Breast epithelium (tissue), 4 donors: ENCODE measurements around the gene THAP10. TPM values are rescaled to one million over a fixed set of nuclear protein-coding genes. Genes with fewer than 3 reads are reported as not detected.

ENCODE experiments used
- DNase-seq, 2 donors: peaks; one replicate each; pipeline ENCODE4 v3.0.0-alpha.2; 2019; ENCODE audit warnings: low spot score in 2 of 2
- H3K27ac ChIP-seq, 2 donors: fragments of 200-600 bp; sonication (generic) in 1 of 2; one replicate each; pipeline ENCODE4 v1.5.1; 2016 to 2019; ENCODE audit warnings: mild to moderate bottlenecking in 1 of 2
- H3K27me3 ChIP-seq, 2 donors: fragments of 200-600 bp; sonication (generic) in 1 of 2; one replicate each; pipeline versions ENCODE4 v1.5.1 to v1.6.0; 2017 to 2019; ENCODE audit warnings: control low read depth in 1 of 2, mild to moderate bottlenecking in 1 of 2
- H3K36me3 ChIP-seq: fragments of 200-600 bp; one replicate; pipeline ENCODE4 v1.5.1; 2019
- H3K4me1 ChIP-seq, 2 donors: fragments of 200-600 bp; sonication (generic); one replicate each; pipeline ENCODE4 v1.5.1; 2016 to 2019; ENCODE audit warnings: control low read depth in 1 of 2
- H3K4me3 ChIP-seq, 3 donors: fragments of 200-600 bp; sonication (generic); 1 replicate in 2 of 3; 2 replicates in 1 of 3; pipeline ENCODE4 v1.5.1; 2016 to 2019; ENCODE audit warnings: mild to moderate bottlenecking in 3 of 3, moderate library complexity in 2 of 3
- H3K9me3 ChIP-seq, 2 donors: fragments of 200-600 bp; sonication (generic) in 1 of 2; one replicate each; pipeline ENCODE4 v1.5.1; 2016 to 2019; ENCODE audit warnings: control low read depth in 1 of 2
- CTCF ChIP-seq, 3 donors: fragments of 450-650 bp; IDR thresholded peaks; one replicate each; pipeline ENCODE4 v1.5.1; 2016 to 2017; ENCODE audit warnings: antibody characterized with exemption in 3 of 3, mild to moderate bottlenecking in 3 of 3, moderate library complexity in 3 of 3
- POLR2A ChIP-seq: fragments of 450-650 bp; IDR thresholded peaks from one replicate; pipeline ENCODE4 v1.6.1; 2016; ENCODE audit warnings: antibody characterized with exemption, mild to moderate bottlenecking, moderate library complexity
- POLR2AphosphoS5 ChIP-seq, 3 donors: sonication (generic); formaldehyde crosslinking; IDR thresholded peaks; one replicate each; pipeline ENCODE4 v1.6.1; 2017; ENCODE audit warnings: antibody characterized with exemption in 3 of 3
- intact Hi-C: fragments of 100-400 bp; cut with DNase I; formaldehyde crosslinking; loops from one replicate; pipeline ENCODE4 v1.15.1; 2023; ENCODE audit warnings: low total_unique reads
- total RNA-seq, 3 donors: library from RNA; depleted of rRNA; stranded (reverse); fragments of >200 nt; gene quantifications; one replicate each; pipeline ENCODE4 v1.1.0, GENCODE V29; 2016

THAP10 gene
- total RNA-seq, 3 donors from 2014 or later: 1.8 to 5.9 (median 5.1) TPM

- no peak overlapping the region for H3K4me3 ChIP-seq
- intact Hi-C loops: no loop called here
Observed at GRCh38 chr15:70916531-70916930, 24.3 kb upstream of the THAP10 start.

GRCh38 chr15:70912187-70912586, 20.0 kb upstream of the THAP10 start:
- Histone ChIP-seq H3K4me1 (no peaks in the 10 kb centered on the region), H3K36me3 (peaks cover 6% of the 10 kb centered on the region), H3K9me3 (peaks cover 12 to 16% of the 10 kb centered on the region in 2 donors), H3K27me3 (no peaks in the 10 kb centered on the region), H3K4me3 (no peak overlapping the region), H3K27ac (no peak overlapping the region)
- intact Hi-C loops: no loop called here
- no peak for TF ChIP-seq POLR2A
- TF ChIP-seq CTCF (IDR thresholded peaks at IDR 0.05): no peak
- no peak for TF ChIP-seq POLR2AphosphoS5 (IDR thresholded peaks at IDR 0.05)
- no peak for DNase-seq

More at GRCh38 chr15:70916531-70916930, 24.3 kb upstream of the THAP10 start:
- no peak overlapping the region for H3K27ac ChIP-seq
- H3K4me1 ChIP-seq: no peaks in the 10 kb centered on the region
- no peaks in the 10 kb centered on the region for H3K27me3 ChIP-seq
- H3K36me3 ChIP-seq: peaks cover 6% of the 10 kb centered on the region
- no peak for TF ChIP-seq CTCF (IDR thresholded peaks at IDR 0.05)
- TF ChIP-seq POLR2AphosphoS5 (IDR thresholded peaks at IDR 0.05): no peak
- no peak for TF ChIP-seq POLR2A
- DNase-seq: no peak
- H3K9me3 ChIP-seq: peaks cover 0 to 5% of the 10 kb centered on the region in 2 donors

- intact Hi-C loops: no loop called here
- no peak overlapping the region for H3K4me3 ChIP-seq
- H3K9me3 ChIP-seq: peaks cover 15% of the 10 kb centered on the region in 2 donors
- no peak for TF ChIP-seq CTCF (IDR thresholded peaks at IDR 0.05)
- no peak for DNase-seq
- H3K4me1 ChIP-seq: no peaks in the 10 kb centered on the region
- peaks cover 6% of the 10 kb centered on the region for H3K36me3 ChIP-seq
- no peaks in the 10 kb centered on the region for H3K27me3 ChIP-seq
- H3K27ac ChIP-seq: no peak overlapping the region
Observed at GRCh38 chr15:70910958-70911357, 18.7 kb upstream of the THAP10 start.

- Histone ChIP-seq H3K4me3 (no peak overlapping the region), H3K9me3 (peaks cover 15% of the 10 kb centered on the region in 2 donors), H3K36me3 (no peaks in the 10 kb centered on the region), H3K27me3 (no peaks in the 10 kb centered on the region), H3K27ac (no peak overlapping the region), H3K4me1 (no peaks in the 10 kb centered on the region)
- DNase-seq: no peak
- TF ChIP-seq POLR2AphosphoS5 (IDR thresholded peaks at IDR 0.05) (no peak), POLR2A (no peak), CTCF (IDR thresholded peaks at IDR 0.05) (no peak)
- intact Hi-C loops: no loop called here
Observed at GRCh38 chr15:70907784-70908471, 15.7 kb upstream of the THAP10 start.

GRCh38 chr15:70906842-70907241, 14.6 kb upstream of the THAP10 start:
- no peak for TF ChIP-seq CTCF (IDR thresholded peaks at IDR 0.05)
- no peak overlapping the region for H3K27ac ChIP-seq
- no peaks in the 10 kb centered on the region for H3K36me3 ChIP-seq
- H3K4me1 ChIP-seq: no peaks in the 10 kb centered on the region
- no peak overlapping the region for H3K4me3 ChIP-seq
- H3K27me3 ChIP-seq: no peaks in the 10 kb centered on the region
- intact Hi-C loops: no loop called here
- no peak for DNase-seq
- H3K9me3 ChIP-seq: peaks cover 15% of the 10 kb centered on the region in 2 donors
